Adrenal gland (tissue), 12 donors: ENCODE data around the gene RAMP1. TPM values are rescaled to one million over a fixed set of nuclear protein-coding genes. Genes with fewer than 3 reads are reported as not detected.

ENCODE experiments used
- DNase-seq, 7 donors: peaks; one replicate each; pipeline ENCODE4 v3.0.0-alpha.2; 2019 to 2020
- H3K27ac ChIP-seq, 5 donors: fragments of 200-600 bp; sonication (generic) in 4 of 5; 1 replicate in 3 of 5; 2 replicates in 2 of 5; pipeline versions ENCODE4 v1.5.1 to v1.8.0; 2016 to 2020; ENCODE audit warnings: mild to moderate bottlenecking in 1 of 5
- H3K27me3 ChIP-seq: fragments of 200-600 bp; 2 replicates; pipeline ENCODE4 v1.8.0; 2021
- H3K36me3 ChIP-seq, 2 donors: fragments of 200-600 bp; replicated peaks in 1 of 2; 1 replicate in 1 of 2; 2 replicates in 1 of 2; pipeline versions ENCODE4 v1.5.1 to v1.8.0; 2018 to 2022
- H3K4me1 ChIP-seq, 2 donors: fragments of 200-600 bp; replicated peaks in 1 of 2; 1 replicate in 1 of 2; 2 replicates in 1 of 2; pipeline versions ENCODE4 v1.5.1 to v1.8.0; 2018 to 2021
- H3K4me3 ChIP-seq, 4 donors: fragments of 200-600 bp; sonication (generic) in 3 of 4; one replicate each; pipeline ENCODE4 v1.5.1; 2016 to 2018
- H3K9me3 ChIP-seq, 3 donors: fragments of 200-600 bp; sonication (generic) in 1 of 3; replicated peaks in 1 of 3; 1 replicate in 2 of 3; 2 replicates in 1 of 3; pipeline versions ENCODE4 v1.5.1 to v1.8.0; 2016 to 2021
- POLR2A ChIP-seq, 2 donors: fragments of 450-650 bp; IDR thresholded peaks; one replicate each; pipeline ENCODE4 v1.6.1; 2017; ENCODE audit warnings: antibody characterized with exemption in 2 of 2, mild to moderate bottlenecking in 2 of 2, moderate library complexity in 1 of 2
- WGBS, 4 donors: extraction: QIAGEN DNeasy Blood & Tissue Kit in 2 of 4; methylation state at CpG; one replicate each; pipeline versions ENCODE4 v1.1.5 to v1.1.7; 2013 to 2017; 5-methylcytosine and 5-hydroxymethylcytosine counted together
- intact Hi-C, 2 donors: fragments of 100-400 bp; cut with DNase I; formaldehyde crosslinking; loops; one replicate each; pipeline versions ENCODE4 v1.14.1 to v1.15.0; 2022 to 2023
- polyA plus RNA-seq, 3 donors: library from polyadenylated mRNA; stranded (reverse); fragments of 200-250 nt in 2 of 3; fragments of 350-450 nt in 1 of 3; fragmentation: Illumina TruSeq in 1 of 3; extraction: RNeasy Lipid Tissue Mini Kit (QIAGEN cat#74804) in 1 of 3; gene quantifications; one replicate each; pipeline ENCODE4 v1.2.3, GENCODE V29; 2013 to 2014
- total RNA-seq, 9 donors: library from RNA; depleted of rRNA in 4 of 9; stranded (reverse); fragments of >200 nt in 4 of 9; fragments of 120-200 nt in 1 of 9; fragmentation: NEBNext Ultra II Directional in 1 of 9; extraction: Animal tissue kit (Norgen Biotek cat#: 25700) in 1 of 9; gene quantifications; one replicate each; pipeline versions ENCODE4 v1.1.0 to v1.2.4, GENCODE V29; 2013 to 2023
- TF ChIP-seq, protein P1 (sequence below), 6 experiments: fragments of 450-650 bp in 4 of 6; fragments of 200-600 bp in 2 of 6; sonication (generic) in 1 of 6; IDR thresholded peaks; 1 replicate in 5 of 6; 2 replicates in 1 of 6; pipeline versions ENCODE4 v1.5.1 to v1.8.0; 2016 to 2021; ENCODE audit warnings: antibody characterized with exemption in 6 of 6, mild to moderate bottlenecking in 2 of 6, moderate library complexity in 1 of 6
- donor health status: healthy with polysubstance abuse.
- donor health status: Bipolar disorder and iron deficiency.
- donor health status: DM: yes; HTN: yes; CAD: no.
- donor health status: DM: no; HTN: no; CAD: no.
- donor health status: DM: no; HTN: no; CAD: no.
- donor health status: DM: yes; HTN: yes; CAD: no.

The RAMP1 gene
- total and polyA plus RNA-seq, 12 donors = 2.4 to 72.6 (median 17.2) TPM

DNA sequence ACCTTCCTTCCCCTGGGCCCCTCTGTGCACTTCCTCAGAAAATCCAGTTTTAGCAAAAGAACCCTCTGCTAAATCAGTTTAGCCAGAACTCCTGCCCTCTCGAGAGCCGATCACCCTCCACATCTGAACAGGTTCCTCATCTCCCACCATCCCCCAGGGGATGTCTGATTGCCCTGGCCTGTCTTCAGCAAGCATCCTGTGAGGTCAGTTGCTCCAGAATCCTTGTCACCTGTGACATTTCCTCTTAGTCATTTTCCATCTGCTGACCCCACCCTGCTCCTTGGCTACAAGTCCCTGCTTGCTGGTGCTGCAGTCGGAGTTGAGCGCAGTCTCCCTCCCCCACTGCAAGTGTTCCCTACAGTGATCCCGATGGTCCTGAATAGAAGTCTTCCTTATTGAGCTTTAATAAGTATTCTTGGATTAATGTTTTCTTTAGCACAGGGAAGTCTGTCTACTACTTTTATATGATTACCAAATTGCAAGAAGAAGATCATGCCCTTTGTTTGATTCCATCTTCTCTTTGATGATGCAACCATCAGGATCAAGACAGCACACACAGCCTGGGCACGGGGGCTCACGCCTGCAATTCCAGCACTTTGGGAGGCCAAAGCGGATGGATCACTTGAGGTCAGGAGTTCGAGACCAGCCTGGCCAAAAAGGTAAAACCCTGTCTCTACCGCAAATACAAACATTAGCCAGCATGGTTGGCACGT, 76.5 kb downstream of the RAMP1 start:
- no peak for TF ChIP-seq POLR2A (IDR thresholded peaks at IDR 0.05)
- TF ChIP-seq, protein P1, sequence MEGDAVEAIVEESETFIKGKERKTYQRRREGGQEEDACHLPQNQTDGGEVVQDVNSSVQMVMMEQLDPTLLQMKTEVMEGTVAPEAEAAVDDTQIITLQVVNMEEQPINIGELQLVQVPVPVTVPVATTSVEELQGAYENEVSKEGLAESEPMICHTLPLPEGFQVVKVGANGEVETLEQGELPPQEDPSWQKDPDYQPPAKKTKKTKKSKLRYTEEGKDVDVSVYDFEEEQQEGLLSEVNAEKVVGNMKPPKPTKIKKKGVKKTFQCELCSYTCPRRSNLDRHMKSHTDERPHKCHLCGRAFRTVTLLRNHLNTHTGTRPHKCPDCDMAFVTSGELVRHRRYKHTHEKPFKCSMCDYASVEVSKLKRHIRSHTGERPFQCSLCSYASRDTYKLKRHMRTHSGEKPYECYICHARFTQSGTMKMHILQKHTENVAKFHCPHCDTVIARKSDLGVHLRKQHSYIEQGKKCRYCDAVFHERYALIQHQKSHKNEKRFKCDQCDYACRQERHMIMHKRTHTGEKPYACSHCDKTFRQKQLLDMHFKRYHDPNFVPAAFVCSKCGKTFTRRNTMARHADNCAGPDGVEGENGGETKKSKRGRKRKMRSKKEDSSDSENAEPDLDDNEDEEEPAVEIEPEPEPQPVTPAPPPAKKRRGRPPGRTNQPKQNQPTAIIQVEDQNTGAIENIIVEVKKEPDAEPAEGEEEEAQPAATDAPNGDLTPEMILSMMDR (IDR thresholded peaks at IDR 0.05) = no peak
- no peak for DNase-seq
- H3K9me3 ChIP-seq = no peaks in the 10 kb centered on the region
- H3K36me3 ChIP-seq = no peaks in the 10 kb centered on the region
- H3K27ac ChIP-seq = no peak overlapping the region
- WGBS, 4 donors = 79 to 88% (median 82%) methylated on average over 10 to 11 of the region's 11 CpGs
- H3K4me3 ChIP-seq = no peak overlapping the region
- H3K4me1 ChIP-seq = no peaks in the 10 kb centered on the region
- intact Hi-C loops = no loop called here
- no peaks in the 10 kb centered on the region for H3K27me3 ChIP-seq

DNA sequence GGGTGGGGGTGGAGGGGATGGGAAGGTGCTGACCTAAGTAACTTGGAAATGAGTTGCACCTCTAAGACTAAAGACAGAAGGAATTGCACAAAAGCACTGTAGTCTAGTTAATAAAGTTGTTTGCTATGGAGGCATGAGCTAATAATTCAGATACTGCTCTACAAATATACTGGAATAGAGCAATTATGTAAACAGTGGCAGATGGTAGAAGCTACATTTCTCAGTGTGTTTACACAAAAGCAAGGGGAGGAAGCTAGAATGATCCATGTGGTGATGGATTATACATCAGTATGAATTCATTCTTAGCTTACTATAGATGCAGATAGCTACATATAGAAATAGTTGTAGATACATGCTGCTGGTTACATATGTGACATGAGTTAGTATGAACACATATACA, 79.8 kb downstream of the RAMP1 start:
- Histone ChIP-seq H3K4me1 (no peaks in the 10 kb centered on the region), H3K9me3 (no peaks in the 10 kb centered on the region), H3K27ac (no peak overlapping the region), H3K4me3 (no peak overlapping the region), H3K27me3 (no peaks in the 10 kb centered on the region), H3K36me3 (no peaks in the 10 kb centered on the region)
- TF ChIP-seq, protein P1 (IDR thresholded peaks at IDR 0.05) = no peak
- TF ChIP-seq POLR2A (IDR thresholded peaks at IDR 0.05) = no peak
- intact Hi-C loops = no loop called here
- no peak for DNase-seq

DNA sequence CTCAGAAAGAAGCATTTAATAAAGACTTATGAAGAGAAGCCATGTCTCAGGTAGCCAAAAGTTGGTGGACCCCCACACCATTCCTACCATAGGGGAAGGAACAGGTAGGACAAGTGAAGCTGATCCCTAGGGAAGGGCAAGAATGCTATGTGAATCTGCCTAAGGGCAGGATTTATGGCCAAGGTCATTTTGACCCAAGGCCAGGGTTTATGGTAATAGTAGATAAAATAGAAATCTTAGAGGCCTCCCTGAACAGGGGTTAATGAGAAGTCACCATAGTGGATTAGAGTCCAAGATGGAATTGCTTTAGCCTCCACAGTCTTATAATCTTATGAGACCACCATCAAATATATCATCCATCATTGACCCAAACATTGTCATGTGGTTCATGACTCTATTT, 81.4 kb downstream of the RAMP1 start:
- TF ChIP-seq POLR2A (IDR thresholded peaks at IDR 0.05) = no peak
- TF ChIP-seq, protein P1 (IDR thresholded peaks at IDR 0.05) = no peak
- intact Hi-C loops = no loop called here
- Histone ChIP-seq H3K36me3 (no peaks in the 10 kb centered on the region), H3K27me3 (no peaks in the 10 kb centered on the region), H3K9me3 (no peaks in the 10 kb centered on the region), H3K27ac (no peak overlapping the region), H3K4me1 (no peaks in the 10 kb centered on the region), H3K4me3 (no peak overlapping the region)
- no peak for DNase-seq

DNA sequence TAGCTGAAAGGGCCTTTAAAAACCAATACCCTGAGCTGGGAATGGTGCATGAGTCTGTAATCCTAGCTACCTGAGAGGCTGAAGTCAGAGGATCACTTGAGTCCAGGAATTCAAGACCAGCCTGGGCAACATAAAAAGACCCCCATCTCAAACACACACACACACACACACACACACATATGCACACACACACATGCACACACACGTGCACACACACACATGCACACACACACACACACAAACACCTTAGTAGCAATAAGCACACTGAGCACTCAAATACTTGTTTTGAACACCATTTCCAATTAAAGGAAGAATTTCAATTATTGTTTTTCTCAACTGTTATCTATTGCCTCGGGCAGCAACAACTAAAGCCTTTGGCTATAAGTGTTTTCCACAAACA, 81.8 kb downstream of the RAMP1 start:
- 48 to 89% (median 81%) methylated on average over 2 of the region's 2 CpGs for WGBS, 4 donors

More for the DNA sequence above, 81.8 kb downstream of the RAMP1 start:
- no peak for TF ChIP-seq POLR2A (IDR thresholded peaks at IDR 0.05)
- TF ChIP-seq, protein P1 (IDR thresholded peaks at IDR 0.05) = no peak
- Histone ChIP-seq H3K36me3 (no peaks in the 10 kb centered on the region), H3K27me3 (no peaks in the 10 kb centered on the region), H3K4me1 (no peaks in the 10 kb centered on the region), H3K4me3 (no peak overlapping the region), H3K27ac (no peak overlapping the region), H3K9me3 (no peaks in the 10 kb centered on the region)
- intact Hi-C loops = no loop called here
- no peak for DNase-seq
